ENCODE measurements around the gene CAMKK1. TPM values are rescaled to one million over a fixed set of nuclear protein-coding genes. Genes with fewer than 3 reads are reported as not detected.

CAMKK1 gene
- total and polyA plus RNA-seq, 2 donors (not counting 3 experiments of a cell fraction or from before 2014, with no cell fraction given) = 4.5 to 6.1 TPM

DNA sequence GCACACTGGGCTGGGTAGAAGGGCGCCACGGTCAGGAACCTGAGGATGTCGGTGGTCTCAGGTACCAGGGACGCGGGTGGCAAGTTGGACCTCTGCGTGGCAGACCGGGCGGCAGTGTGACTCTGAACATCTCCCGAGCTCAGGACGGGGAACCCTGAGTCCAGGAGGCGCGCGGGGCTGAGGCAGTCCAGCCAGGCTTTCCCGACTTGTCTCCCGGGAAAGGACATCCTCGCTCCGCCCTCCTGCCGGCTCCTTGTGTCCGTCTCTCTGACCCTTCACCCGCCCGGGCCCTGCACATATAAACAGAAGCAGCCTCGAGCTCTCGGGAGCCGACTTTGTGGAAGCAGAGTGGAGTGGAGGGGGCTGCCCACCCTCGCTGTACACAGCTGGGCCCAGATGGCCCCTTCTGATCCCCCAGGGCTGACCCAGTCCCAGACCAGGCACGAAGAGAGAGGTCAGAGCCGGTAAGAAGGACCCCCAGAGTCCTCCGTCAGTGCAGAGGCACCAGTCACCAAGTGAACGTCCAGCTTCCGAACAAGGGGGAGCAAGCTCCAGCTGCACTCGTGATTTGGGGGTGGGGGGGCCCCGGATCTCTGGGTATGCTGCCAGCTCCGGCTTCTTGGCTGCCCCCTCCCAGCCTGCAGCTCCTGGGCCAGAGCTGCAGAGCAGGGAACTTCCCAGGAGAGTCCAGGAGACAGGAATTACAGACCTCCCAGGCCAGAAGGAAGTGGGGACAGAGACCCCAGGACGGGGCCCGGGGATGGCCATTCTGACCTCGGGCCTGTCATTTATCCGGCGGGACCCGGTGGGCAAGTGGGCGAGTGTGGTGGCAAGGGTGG lies 31.9 kb upstream of the CAMKK1 start:
- H3K9ac ChIP-seq (replicated peaks; ENCODE audit: extremely low read depth, insufficient read depth, low read length) = no peak overlapping the region
- H3K27ac ChIP-seq (ENCODE audit: insufficient read depth, low read depth, low read length) = no peak overlapping the region
- H3K4me1 ChIP-seq (ENCODE audit: control insufficient read depth, extremely low read depth, insufficient read depth, low read length) = no peaks in the 10 kb centered on the region
- H3K79me2 ChIP-seq (ENCODE audit: control insufficient read depth, insufficient read depth, low read length) = no peaks in the 10 kb centered on the region
- intact Hi-C loops (cut with micrococcal nuclease) = no loop called here
- no peaks in the 10 kb centered on the region for H3K27me3 ChIP-seq (ENCODE audit: control insufficient read depth in 2 of 2, insufficient read depth in 2 of 2, low read length in 2 of 2)
- CTCF ChIA-PET = interaction anchor here (1.0 to 5.1 kb wide), 3 partner anchors 7 to 11 kb away, joined by 3 to 31 read pairs (median 11); no protein-coding TSS in a partner anchor
- no peaks in the 10 kb centered on the region for H3K9me3 ChIP-seq (replicated peaks; ENCODE audit: control insufficient read depth, insufficient read depth, low read length)
- DNase-seq (ENCODE audit: low read depth, low spot score) (no peak), FAIRE-seq (no peak)
- POLR2A ChIA-PET = no interaction called here
- no peaks in the 10 kb centered on the region for H4K20me1 ChIP-seq (replicated peaks; ENCODE audit: control insufficient read depth, extremely low read depth, insufficient read depth, low read length)
- H3K4me3 ChIP-seq (replicated peaks in 1 of 3; ENCODE audit: insufficient read depth in 1 of 3, low read depth in 1 of 3, low read length in 3 of 3) = no peak overlapping the region
- no peak overlapping the region for H3K4me2 ChIP-seq (ENCODE audit: insufficient read depth, low read length)
- no TSS peak for BruUV-seq (replicated peaks)
- H2AFZ ChIP-seq (ENCODE audit: low read depth, low read length) = no peak overlapping the region
- dilution Hi-C loops (cut with MboI; ENCODE audit: extremely low pct_ligation_motif_present, low sequenced_read_pairs) = no loop called here
- H3K9me1 ChIP-seq (replicated peaks; ENCODE audit: control insufficient read depth, extremely low read depth, insufficient read depth, low read length) = no peaks in the 10 kb centered on the region
- no peaks in the 10 kb centered on the region for H3K36me3 ChIP-seq (ENCODE audit: control insufficient read depth in 2 of 2, extremely low read depth in 1 of 2, insufficient read depth in 2 of 2, low read length in 2 of 2)
- TF ChIP-seq MYC (IDR thresholded peaks at IDR 0.05; ENCODE audit: low read depth, low read length) = no peak
- no peak for TF ChIP-seq CTCF (IDR thresholded peaks at IDR 0.05; ENCODE audit: extremely low read depth in 1 of 2, insufficient read depth in 1 of 2, low read depth in 1 of 2, low read length in 2 of 2)
- TF ChIP-seq POLR2A (IDR thresholded peaks at IDR 0.05; ENCODE audit: low read depth, low read length) = no peak
- no peak for TF ChIP-seq JUN (IDR thresholded peaks at IDR 0.05; ENCODE audit: borderline replicate concordance, insufficient read depth, insufficient read length, low read depth)
- no peak for TF ChIP-seq FOS (IDR thresholded peaks at IDR 0.05; ENCODE audit: borderline replicate concordance, insufficient read depth, low read length)
- TF ChIP-seq POLR2AphosphoS5 (IDR thresholded peaks at IDR 0.05; ENCODE audit: insufficient read depth, low read depth, low read length) = no peak
- TF ChIP-seq GATA2 (IDR thresholded peaks at IDR 0.05; ENCODE audit: insufficient read depth, insufficient read length, low read depth, low read length) = no peak
- TF ChIP-seq, protein P1, sequence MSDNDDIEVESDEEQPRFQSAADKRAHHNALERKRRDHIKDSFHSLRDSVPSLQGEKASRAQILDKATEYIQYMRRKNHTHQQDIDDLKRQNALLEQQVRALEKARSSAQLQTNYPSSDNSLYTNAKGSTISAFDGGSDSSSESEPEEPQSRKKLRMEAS (IDR thresholded peaks at IDR 0.05; ENCODE audit: insufficient read depth, insufficient read length) = no peak
- no peak for TF ChIP-seq EZH2 (IDR thresholded peaks at IDR 0.05; ENCODE audit: borderline replicate concordance, low read depth, low read length, severe bottlenecking)

Measured in endothelial cell of umbilical vein (primary cell).